ENCODE results near the gene FH. TPM values are rescaled to one million over a fixed set of nuclear protein-coding genes. Genes with fewer than 3 reads are reported as not detected.

FH gene
- polyA plus RNA-seq, 1 experiment, result 57.0 TPM

- POLR2A ChIA-PET, result no interaction called here
- Histone ChIP-seq H3K36me3 (ENCODE audit: control insufficient read depth, insufficient read depth, low read length) (peaks cover 17% of the 10 kb centered on the region), H3K4me3 (ENCODE audit: low read depth, low read length) (no peak overlapping the region), H3K27me3 (ENCODE audit: control insufficient read depth, insufficient read depth, low read length) (no peaks in the 10 kb centered on the region)
- DNase-seq (ENCODE audit: low read depth), result no peak
- TF ChIP-seq CTCF (IDR thresholded peaks at IDR 0.05; ENCODE audit: insufficient read depth, low read depth, low read length), result peak; percentile 64
- CTCF ChIA-PET, result interaction anchor here (0.8 kb wide), 1 partner anchor 10 kb away, joined by 4 read pairs; no protein-coding TSS in a partner anchor
Observed at GRCh38 chr1:241499910-241500309, 19.6 kb downstream of the FH start.

- TF ChIP-seq CTCF (IDR thresholded peaks at IDR 0.05; ENCODE audit: insufficient read depth, low read depth, low read length), result no peak
- ChIA-PET POLR2A (no interaction called here), CTCF (no interaction called here)
- no peak for DNase-seq (ENCODE audit: low read depth)
- no peaks in the 10 kb centered on the region for H3K27me3 ChIP-seq (ENCODE audit: control insufficient read depth, insufficient read depth, low read length)
- H3K36me3 ChIP-seq (ENCODE audit: control insufficient read depth, insufficient read depth, low read length), result peaks cover 6% of the 10 kb centered on the region
- H3K4me3 ChIP-seq (ENCODE audit: low read depth, low read length), result no peak overlapping the region
Observed at GRCh38 chr1:241495741-241496140, 23.8 kb downstream of the FH start.

GRCh38 chr1:241488739-241489138 is 30.8 kb downstream of the FH start:
- Histone ChIP-seq H3K4me3 (ENCODE audit: low read depth, low read length) (no peak overlapping the region), H3K27me3 (ENCODE audit: control insufficient read depth, insufficient read depth, low read length) (no peaks in the 10 kb centered on the region), H3K36me3 (ENCODE audit: control insufficient read depth, insufficient read depth, low read length) (no peaks in the 10 kb centered on the region)
- no peak for DNase-seq (ENCODE audit: low read depth)
- TF ChIP-seq CTCF (IDR thresholded peaks at IDR 0.05; ENCODE audit: insufficient read depth, low read depth, low read length), result no peak
- CTCF ChIA-PET, result no interaction called here
- POLR2A ChIA-PET, result no interaction called here

- CTCF ChIA-PET, result interaction anchor here (0.5 to 1.6 kb wide), 9 partner anchors 13 to 942 kb away, joined by 3 to 5 read pairs (median 3); no protein-coding TSS in a partner anchor
- no peak for DNase-seq (ENCODE audit: low read depth)
Observed at GRCh38 chr1:241485554-241485992, 34.0 kb downstream of the FH start.

GRCh38 chr1:241485145-241485544 is 34.4 kb downstream of the FH start:
- ChIA-PET CTCF (interaction anchor here (0.5 to 1.6 kb wide), 7 partner anchors 13 to 943 kb away, joined by 3 to 5 read pairs (median 3); no protein-coding TSS in a partner anchor), POLR2A (no interaction called here)
- no peaks in the 10 kb centered on the region for H3K27me3 ChIP-seq (ENCODE audit: control insufficient read depth, insufficient read depth, low read length)
- H3K36me3 ChIP-seq (ENCODE audit: control insufficient read depth, insufficient read depth, low read length), result no peaks in the 10 kb centered on the region
- no peak overlapping the region for H3K4me3 ChIP-seq (ENCODE audit: low read depth, low read length)
- no peak for TF ChIP-seq CTCF (IDR thresholded peaks at IDR 0.05; ENCODE audit: insufficient read depth, low read depth, low read length)
- DNase-seq (ENCODE audit: low read depth), result no peak

More at GRCh38 chr1:241485554-241485992, 34.0 kb downstream of the FH start:
- Histone ChIP-seq H3K4me3 (ENCODE audit: low read depth, low read length) (no peak overlapping the region), H3K27me3 (ENCODE audit: control insufficient read depth, insufficient read depth, low read length) (no peaks in the 10 kb centered on the region), H3K36me3 (ENCODE audit: control insufficient read depth, insufficient read depth, low read length) (no peaks in the 10 kb centered on the region)
- POLR2A ChIA-PET, result no interaction called here
- TF ChIP-seq CTCF (IDR thresholded peaks at IDR 0.05; ENCODE audit: insufficient read depth, low read depth, low read length), result peak; percentile 51

Measured in BJ (cell line).